Aorta (tissue), 5 donors: Measurements from ENCODE around the gene NEGR1. TPM values are rescaled to one million over a fixed set of nuclear protein-coding genes. Genes with fewer than 3 reads are reported as not detected.

Source experiments
- ATAC-seq: fragments of 200-7000 bp; cut with Tn5 transposase; one replicate; pipeline ENCODE4 v1.9.1; 2022; ENCODE audit warnings: moderate library complexity; ENCODE audit not compliant: low FRiP score
- DNase-seq, 2 donors: peaks; one replicate each; pipeline ENCODE4 v3.0.0-alpha.2; 2020
- H3K27ac ChIP-seq, 2 donors: one replicate each; pipeline ENCODE4 v1.5.1; 2013; ENCODE audit warnings: low read length in 2 of 2, mild to moderate bottlenecking in 2 of 2, moderate library complexity in 2 of 2, control low read depth in 1 of 2, inconsistent platforms in 1 of 2, low read depth in 1 of 2
- H3K27me3 ChIP-seq, 2 donors: one replicate each; pipeline ENCODE4 v1.6.1; 2013; ENCODE audit warnings: control low read depth in 1 of 2, low read length in 1 of 2, mild to moderate bottlenecking in 1 of 2, moderate library complexity in 1 of 2; ENCODE audit not compliant: insufficient read depth in 2 of 2, control insufficient read depth in 1 of 2
- H3K36me3 ChIP-seq, 2 donors: one replicate each; pipeline ENCODE4 v1.6.1; 2013; ENCODE audit warnings: control low read depth in 1 of 2, low read length in 1 of 2, mild to moderate bottlenecking in 1 of 2; ENCODE audit not compliant: insufficient read depth in 2 of 2, control insufficient read depth in 1 of 2
- H3K4me1 ChIP-seq, 2 donors: one replicate each; pipeline ENCODE4 v1.6.1; 2013; ENCODE audit warnings: low read length in 2 of 2, control low read depth in 1 of 2, mild to moderate bottlenecking in 1 of 2, moderate library complexity in 1 of 2; ENCODE audit not compliant: insufficient read depth in 2 of 2, control insufficient read depth in 1 of 2
- H3K4me3 ChIP-seq, 2 donors: one replicate each; pipeline ENCODE4 v1.5.1; 2013; ENCODE audit warnings: low read length in 2 of 2, control low read depth in 1 of 2, mild to moderate bottlenecking in 1 of 2
- H3K9me3 ChIP-seq: one replicate; pipeline ENCODE4 v1.6.1; 2013; ENCODE audit warnings: mild to moderate bottlenecking, low read length; ENCODE audit not compliant: control insufficient read depth
- WGBS, 2 donors: extraction: QIAGEN DNeasy Blood & Tissue Kit; methylation state at CpG; one replicate each; pipeline ENCODE4 v1.1.7; 2013; 5-methylcytosine and 5-hydroxymethylcytosine counted together
- intact Hi-C, 2 donors: fragments of 100-400 bp; cut with DNase I; formaldehyde crosslinking; loops; one replicate each; pipeline versions ENCODE4 v1.14.2 to v1.15.0; 2022
- polyA plus RNA-seq, 2 donors: library from polyadenylated mRNA; stranded (reverse); fragments of 200-250 nt; gene quantifications; one replicate each; pipeline ENCODE4 v1.2.3, GENCODE V29; 2013
- total RNA-seq, 2 donors: library from RNA; stranded (reverse); fragmentation: NEBNext Ultra II Directional; extraction: Animal tissue kit (Norgen Biotek cat#: 25700); gene quantifications; one replicate each; pipeline ENCODE4 v1.2.1, GENCODE V29; 2021
- donor health status: healthy with polysubstance abuse.
- donor health status: Bipolar disorder and iron deficiency.
- donor health status: DM: no; HTN: no; CAD: no.
- donor health status: DM: no; HTN: no; CAD: no.
- donor health status: DM: yes; HTN: yes; CAD: no.

The NEGR1 gene
- total and polyA plus RNA-seq, 4 donors = 3.5 to 50.3 (median 18.4) TPM

GRCh38 chr1:71498542-71498941, 783.8 kb downstream of the NEGR1 start:
- no peak overlapping the region for H3K27ac ChIP-seq
- no peak for ATAC-seq
- H3K9me3 ChIP-seq = no peaks in the 10 kb centered on the region

GRCh38 chr1:71494163-71494562, 788.2 kb downstream of the NEGR1 start:
- H3K27me3 ChIP-seq = no peaks in the 10 kb centered on the region
- peaks cover 0 to 4% of the 10 kb centered on the region in 2 donors for H3K4me1 ChIP-seq
- no peak for ATAC-seq
- no peak overlapping the region for H3K4me3 ChIP-seq
- no peak for DNase-seq
- no peaks in the 10 kb centered on the region for H3K36me3 ChIP-seq
- H3K27ac ChIP-seq = no peak overlapping the region
- H3K9me3 ChIP-seq = no peaks in the 10 kb centered on the region
- intact Hi-C loops = no loop called here

More at GRCh38 chr1:71498542-71498941, 783.8 kb downstream of the NEGR1 start:
- no peak for DNase-seq
- H3K4me3 ChIP-seq = no peak overlapping the region
- no peaks in the 10 kb centered on the region for H3K36me3 ChIP-seq
- intact Hi-C loops = no loop called here
- H3K27me3 ChIP-seq = no peaks in the 10 kb centered on the region
- no peaks in the 10 kb centered on the region for H3K4me1 ChIP-seq

GRCh38 chr1:71492298-71493041, 789.9 kb downstream of the NEGR1 start:
- Histone ChIP-seq H3K4me1 (peaks cover 0 to 4% of the 10 kb centered on the region in 2 donors), H3K27ac (no peak overlapping the region), H3K9me3 (no peaks in the 10 kb centered on the region), H3K27me3 (no peaks in the 10 kb centered on the region), H3K4me3 (peak overlapping the region; percentile 9 to 54), H3K36me3 (no peaks in the 10 kb centered on the region)
- ATAC-seq = no peak
- intact Hi-C loops = no loop called here
- WGBS, 2 donors = 14 to 23% methylated on average over 7 of the region's 7 CpGs
- no peak for DNase-seq

GRCh38 chr1:71490432-71490831, 791.9 kb downstream of the NEGR1 start:
- WGBS, 2 donors = 79 to 87% methylated on average over 5 of the region's 5 CpGs
- intact Hi-C loops = no loop called here
- no peak for ATAC-seq

GRCh38 chr1:71488555-71489252, 793.6 kb downstream of the NEGR1 start:
- Histone ChIP-seq H3K36me3 (no peaks in the 10 kb centered on the region), H3K27ac (no peak overlapping the region), H3K9me3 (no peaks in the 10 kb centered on the region), H3K27me3 (no peaks in the 10 kb centered on the region), H3K4me3 (no peak overlapping the region), H3K4me1 (peaks cover 0 to 4% of the 10 kb centered on the region in 2 donors)
- no peak for DNase-seq
- WGBS, 2 donors = 76 to 79% methylated on average over 3 of the region's 3 CpGs
- intact Hi-C loops = no loop called here
- ATAC-seq = no peak

More at GRCh38 chr1:71490432-71490831, 791.9 kb downstream of the NEGR1 start:
- no peaks in the 10 kb centered on the region for H3K27me3 ChIP-seq
- peaks cover 0 to 4% of the 10 kb centered on the region in 2 donors for H3K4me1 ChIP-seq
- H3K9me3 ChIP-seq = no peaks in the 10 kb centered on the region
- H3K4me3 ChIP-seq = no peak overlapping the region
- DNase-seq = no peak
- H3K27ac ChIP-seq = no peak overlapping the region
- H3K36me3 ChIP-seq = no peaks in the 10 kb centered on the region

GRCh38 chr1:71473331-71473730, 809.0 kb downstream of the NEGR1 start:
- no peaks in the 10 kb centered on the region for H3K4me1 ChIP-seq
- H3K4me3 ChIP-seq = no peak overlapping the region
- WGBS, 2 donors = 37 to 41% methylated on average over 2 of the region's 2 CpGs
- intact Hi-C loops = no loop called here
- H3K27me3 ChIP-seq = no peaks in the 10 kb centered on the region
- DNase-seq (no peak), ATAC-seq (no peak)
- H3K36me3 ChIP-seq = no peaks in the 10 kb centered on the region
- no peak overlapping the region for H3K27ac ChIP-seq
- no peaks in the 10 kb centered on the region for H3K9me3 ChIP-seq

GRCh38 chr1:71465093-71465492, 817.2 kb downstream of the NEGR1 start:
- 91 to 92% methylated on average over 2 of the region's 2 CpGs for WGBS, 2 donors
- no peak overlapping the region for H3K27ac ChIP-seq
- no peaks in the 10 kb centered on the region for H3K4me1 ChIP-seq
- H3K27me3 ChIP-seq = no peaks in the 10 kb centered on the region
- H3K9me3 ChIP-seq = no peaks in the 10 kb centered on the region
- H3K4me3 ChIP-seq = no peak overlapping the region
- intact Hi-C loops = no loop called here
- DNase-seq = no peak
- H3K36me3 ChIP-seq = no peaks in the 10 kb centered on the region
- no peak for ATAC-seq

- no peak overlapping the region for H3K27ac ChIP-seq
- no peaks in the 10 kb centered on the region for H3K36me3 ChIP-seq
- intact Hi-C loops = no loop called here
- DNase-seq (no peak), ATAC-seq (no peak)
- 89 to 90% methylated on average over 1 of the region's 1 CpG for WGBS, 2 donors
- H3K9me3 ChIP-seq = no peaks in the 10 kb centered on the region
- H3K4me1 ChIP-seq = no peaks in the 10 kb centered on the region
- no peak overlapping the region for H3K4me3 ChIP-seq
- no peaks in the 10 kb centered on the region for H3K27me3 ChIP-seq
Measured at GRCh38 chr1:71464016-71464415, 818.3 kb downstream of the NEGR1 start.

- H3K4me3 ChIP-seq = no peak overlapping the region
- no peaks in the 10 kb centered on the region for H3K27me3 ChIP-seq
- H3K36me3 ChIP-seq = no peaks in the 10 kb centered on the region
- DNase-seq (no peak), ATAC-seq (no peak)
- H3K4me1 ChIP-seq = no peaks in the 10 kb centered on the region
- intact Hi-C loops = no loop called here
- WGBS, 2 donors = 50 to 52% methylated on average over 5 of the region's 5 CpGs
- no peaks in the 10 kb centered on the region for H3K9me3 ChIP-seq
- no peak overlapping the region for H3K27ac ChIP-seq
Measured at GRCh38 chr1:71463144-71463543, 819.2 kb downstream of the NEGR1 start.
